MM.1S (cell line): ENCODE measurements around the gene MAP3K15.

ENCODE experiments used
- CTCF ChIP-seq: fragments of 300-600 bp; sonication (generic); IDR thresholded peaks from 2 replicates; pipeline ENCODE4 v1.5.1; 2016; ENCODE audit warnings: antibody characterized with exemption, low read length, mixed read lengths
- EZH2 ChIP-seq: fragments of 300-600 bp; sonication (generic); optimal IDR thresholded peaks from 2 replicates; pipeline ENCODE3; 2017; ENCODE audit warnings: low read depth, mild to moderate bottlenecking, antibody characterized with exemption, low read length, mixed read lengths

GRCh38 chrX:19457662-19458061, 57.6 kb downstream of the MAP3K15 start:
- TF ChIP-seq EZH2, result no peak
- TF ChIP-seq CTCF, result no peak
